GM12872 (cell line): ENCODE data around the gene CGB3.

Experiments used
- CTCF ChIP-seq: IDR thresholded peaks from 3 replicates; pipeline ENCODE4 v1.5.1; 2011; ENCODE audit warnings: low read depth, mild to moderate bottlenecking, low read length, moderate library complexity; ENCODE audit not compliant: insufficient read depth

Gene CGB3

GRCh38 chr19:49014123-49014869 is 9.8 kb downstream of the CGB3 start:
- TF ChIP-seq CTCF = no peak

DNA sequence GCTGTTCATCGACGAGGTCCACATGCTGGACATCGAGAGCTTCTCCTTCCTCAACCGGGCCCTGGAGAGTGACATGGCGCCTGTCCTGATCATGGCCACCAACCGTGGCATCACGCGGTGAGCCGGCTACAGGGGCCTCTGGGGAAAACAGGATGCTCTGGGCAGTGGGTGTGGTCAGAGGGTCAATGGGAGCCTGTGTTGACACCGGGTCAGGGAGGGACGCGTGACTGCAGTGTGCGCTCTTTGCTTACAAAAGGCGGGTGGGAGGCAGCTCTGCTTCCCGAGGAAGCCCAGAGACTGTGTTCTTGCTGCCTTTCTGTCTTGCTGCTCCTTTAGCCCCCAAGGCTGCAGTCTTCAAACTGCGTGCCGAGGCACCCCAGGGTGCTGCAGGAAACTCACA is 12.9 kb downstream of the CGB3 start:
- TF ChIP-seq CTCF = no peak

GRCh38 chr19:49010453-49010852 is 13.7 kb downstream of the CGB3 start:
- no peak for TF ChIP-seq CTCF

DNA sequence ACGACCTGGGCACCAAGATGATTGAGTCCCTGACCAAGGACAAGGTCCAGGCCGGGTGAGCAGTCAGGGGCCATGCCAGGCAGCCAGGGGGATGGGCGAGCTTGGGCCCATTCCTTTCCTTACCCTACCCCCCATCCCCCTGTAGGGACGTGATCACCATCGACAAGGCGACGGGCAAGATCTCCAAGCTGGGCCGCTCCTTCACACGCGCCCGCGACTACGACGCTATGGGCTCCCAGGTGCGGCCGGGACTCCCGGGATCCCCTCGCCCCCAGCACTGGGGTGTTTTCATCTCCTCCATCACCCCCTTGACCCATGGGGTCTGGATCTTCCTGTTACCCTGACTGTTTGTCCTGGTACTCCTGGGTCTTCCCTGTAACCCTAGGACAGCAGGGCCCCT is 14.3 kb downstream of the CGB3 start:
- TF ChIP-seq CTCF = no peak

- TF ChIP-seq CTCF = no peak
Observed at GRCh38 chr19:49006905-49007304, 17.2 kb downstream of the CGB3 start.

- TF ChIP-seq CTCF = no peak
Observed at GRCh38 chr19:49004964-49005614, 19.0 kb downstream of the CGB3 start.

- TF ChIP-seq CTCF = no peak
Observed at GRCh38 chr19:49004133-49004532, 20.0 kb downstream of the CGB3 start.
